ENCODE results near the gene TH. TPM values are rescaled to one million over a fixed set of nuclear protein-coding genes. Genes with fewer than 3 reads are reported as not detected.
A peak's percentile ranks its signal among the peaks of the same experiment; 100 is the strongest.

The TH gene
- total RNA-seq, 1 donor from 2014 or later, result not detected

GRCh38 chr11:2154889-2155288 is 16.7 kb downstream of the TH start:
- intact Hi-C loops (cut with micrococcal nuclease), result loop anchor here (5.0 to 10.0 kb wide), 2 partner anchors 318 to 460 kb away; partner anchors contain the start of genes KRTAP5-6 and TNNI2

GRCh38 chr11:2154195-2154585 is 17.4 kb downstream of the TH start:
- H3K4me1 ChIP-seq, result peaks cover 13% of the 10 kb centered on the region
- DNase-seq, result no peak
- no peaks in the 10 kb centered on the region for H3K9me3 ChIP-seq (replicated peaks)
- intact Hi-C loops (cut with micrococcal nuclease), result loop anchor here (5.0 to 10.0 kb wide), 2 partner anchors 317 to 459 kb away; partner anchors contain the start of genes KRTAP5-6 and TNNI2
- peaks cover 55% of the 10 kb centered on the region for H3K27me3 ChIP-seq (ENCODE audit: low read depth)
- no peaks in the 10 kb centered on the region for H3K36me3 ChIP-seq
- TF ChIP-seq, protein P1, sequence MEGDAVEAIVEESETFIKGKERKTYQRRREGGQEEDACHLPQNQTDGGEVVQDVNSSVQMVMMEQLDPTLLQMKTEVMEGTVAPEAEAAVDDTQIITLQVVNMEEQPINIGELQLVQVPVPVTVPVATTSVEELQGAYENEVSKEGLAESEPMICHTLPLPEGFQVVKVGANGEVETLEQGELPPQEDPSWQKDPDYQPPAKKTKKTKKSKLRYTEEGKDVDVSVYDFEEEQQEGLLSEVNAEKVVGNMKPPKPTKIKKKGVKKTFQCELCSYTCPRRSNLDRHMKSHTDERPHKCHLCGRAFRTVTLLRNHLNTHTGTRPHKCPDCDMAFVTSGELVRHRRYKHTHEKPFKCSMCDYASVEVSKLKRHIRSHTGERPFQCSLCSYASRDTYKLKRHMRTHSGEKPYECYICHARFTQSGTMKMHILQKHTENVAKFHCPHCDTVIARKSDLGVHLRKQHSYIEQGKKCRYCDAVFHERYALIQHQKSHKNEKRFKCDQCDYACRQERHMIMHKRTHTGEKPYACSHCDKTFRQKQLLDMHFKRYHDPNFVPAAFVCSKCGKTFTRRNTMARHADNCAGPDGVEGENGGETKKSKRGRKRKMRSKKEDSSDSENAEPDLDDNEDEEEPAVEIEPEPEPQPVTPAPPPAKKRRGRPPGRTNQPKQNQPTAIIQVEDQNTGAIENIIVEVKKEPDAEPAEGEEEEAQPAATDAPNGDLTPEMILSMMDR (IDR thresholded peaks at IDR 0.05; ENCODE audit: borderline replicate concordance), result no peak
- H3K27ac ChIP-seq (replicated peaks), result no peak overlapping the region
- H3K4me3 ChIP-seq, result no peak overlapping the region

More at GRCh38 chr11:2154889-2155288, 16.7 kb downstream of the TH start:
- no peaks in the 10 kb centered on the region for H3K9me3 ChIP-seq (replicated peaks)
- no peaks in the 10 kb centered on the region for H3K36me3 ChIP-seq
- H3K4me1 ChIP-seq, result peaks cover 13% of the 10 kb centered on the region
- TF ChIP-seq, protein P1 (IDR thresholded peaks at IDR 0.05; ENCODE audit: borderline replicate concordance), result no peak
- H3K27ac ChIP-seq (replicated peaks), result no peak overlapping the region
- no peak for DNase-seq
- H3K4me3 ChIP-seq, result no peak overlapping the region
- H3K27me3 ChIP-seq (ENCODE audit: low read depth), result peaks cover 54% of the 10 kb centered on the region

DNA sequence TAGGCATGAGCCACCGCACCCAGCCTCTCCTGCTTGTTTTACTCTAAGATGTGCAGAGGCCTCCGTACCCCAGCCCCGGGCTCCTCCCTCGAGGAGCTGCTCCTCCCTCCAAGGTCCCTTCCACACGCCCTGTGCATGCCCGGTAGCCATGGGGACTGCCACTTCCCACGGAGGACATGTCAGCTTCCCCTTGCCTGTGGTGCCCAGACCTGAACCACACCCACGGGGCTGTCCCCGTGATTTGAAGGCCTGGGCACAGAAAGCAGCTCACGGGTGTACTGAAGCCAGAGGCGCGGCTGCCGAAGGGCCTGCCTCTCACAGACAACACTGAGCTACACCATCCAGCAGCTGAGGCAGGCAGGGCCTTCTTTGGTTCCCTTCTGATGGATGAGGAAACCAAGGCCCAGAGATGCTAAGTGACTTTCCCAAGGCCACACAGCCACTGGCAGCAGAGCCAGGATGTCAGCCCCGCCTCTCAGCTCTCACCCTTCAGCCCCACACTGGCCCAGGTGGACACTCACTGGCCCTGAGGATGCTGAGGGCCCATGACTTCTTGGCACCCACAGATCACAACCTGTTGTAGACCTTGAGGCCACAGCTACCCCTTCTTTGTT is 17.9 kb downstream of the TH start:
- intact Hi-C loops (cut with micrococcal nuclease), result loop anchor here (5.0 to 10.0 kb wide), 2 partner anchors 316 to 459 kb away; partner anchors contain the start of genes KRTAP5-6 and TNNI2
- TF ChIP-seq, protein P1 (IDR thresholded peaks at IDR 0.05; ENCODE audit: borderline replicate concordance), result no peak
- no peak for DNase-seq

DNA sequence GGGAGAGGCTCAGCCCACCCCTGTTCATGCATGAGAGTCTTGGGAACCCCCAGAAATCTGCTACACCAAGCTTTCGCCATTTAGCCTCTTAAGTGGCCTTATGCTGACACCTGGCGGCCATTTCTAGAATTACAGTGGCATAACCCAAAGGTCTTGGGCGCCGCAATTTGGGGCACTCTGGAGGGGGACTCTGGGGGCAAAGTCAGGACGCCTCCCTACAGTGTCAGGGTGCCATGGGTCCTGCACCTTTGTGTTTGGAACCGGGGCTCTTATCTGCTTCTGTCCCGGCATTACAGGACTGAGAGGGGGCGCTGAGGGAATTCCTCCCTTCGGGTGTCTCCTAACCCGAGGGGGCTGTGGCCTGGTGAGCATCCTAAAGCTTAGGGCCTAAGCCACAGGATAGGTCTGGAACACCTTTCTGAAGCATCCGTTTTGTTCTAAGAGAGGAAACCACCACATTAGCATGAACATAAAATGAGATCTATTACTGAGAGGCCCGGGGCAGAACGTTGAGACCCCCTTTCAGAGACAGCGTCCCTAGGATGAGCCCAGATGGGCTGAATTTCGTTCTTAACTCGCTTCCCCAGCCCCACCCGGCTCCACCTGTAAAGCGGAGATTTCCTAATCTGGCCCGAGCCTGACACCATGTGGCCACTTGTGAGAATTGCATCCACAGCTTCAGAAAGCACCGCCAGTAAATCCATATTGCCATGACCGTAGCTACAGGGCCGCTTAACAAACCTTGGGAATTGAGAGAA is 19.9 kb downstream of the TH start:
- H3K4me1 ChIP-seq, result peaks cover 12% of the 10 kb centered on the region
- TF ChIP-seq, protein P1 (IDR thresholded peaks at IDR 0.05; ENCODE audit: borderline replicate concordance), result peak; percentile 74
- H3K9me3 ChIP-seq (replicated peaks), result no peaks in the 10 kb centered on the region
- peak overlapping the region; percentile 18 for H3K27ac ChIP-seq (replicated peaks)
- intact Hi-C loops (cut with micrococcal nuclease), result loop anchor here (5.0 to 10.0 kb wide), 2 partner anchors 314 to 457 kb away; partner anchors contain the start of genes KRTAP5-6 and TNNI2
- DNase-seq, result peak; percentile 67
- peak overlapping the region; percentile 33 for H3K4me3 ChIP-seq
- H3K27me3 ChIP-seq (ENCODE audit: low read depth), result peaks cover 66% of the 10 kb centered on the region
- H3K36me3 ChIP-seq, result no peaks in the 10 kb centered on the region

More for the DNA sequence above, 17.9 kb downstream of the TH start:
- no peaks in the 10 kb centered on the region for H3K9me3 ChIP-seq (replicated peaks)
- H3K4me1 ChIP-seq, result peaks cover 13% of the 10 kb centered on the region
- H3K36me3 ChIP-seq, result no peaks in the 10 kb centered on the region
- H3K27ac ChIP-seq (replicated peaks), result no peak overlapping the region
- H3K27me3 ChIP-seq (ENCODE audit: low read depth), result peaks cover 60% of the 10 kb centered on the region
- H3K4me3 ChIP-seq, result no peak overlapping the region
